Left lung (tissue), 10 donors: Measurements from ENCODE around the gene TIAM1. TPM values are rescaled to one million over a fixed set of nuclear protein-coding genes. Genes with fewer than 3 reads are reported as not detected.

Source experiments
- ATAC-seq: fragments of 200-7000 bp; cut with Tn5 transposase; one replicate; pipeline ENCODE4 v1.9.1; 2020; ENCODE audit warnings: moderate library complexity
- DNase-seq, 4 donors: peaks; one replicate each; pipeline ENCODE4 v3.0.0-alpha.2; 2013 to 2020
- H3K27ac ChIP-seq, 2 donors: fragments of 200-600 bp; sonication (generic) in 1 of 2; one replicate each; pipeline versions ENCODE4 v1.5.0 to v1.8.0; 2020 to 2021
- H3K27me3 ChIP-seq, 2 donors: fragments of 200-600 bp; sonication (generic) in 1 of 2; one replicate each; pipeline versions ENCODE4 v1.5.0 to v1.8.0; 2020 to 2021
- H3K36me3 ChIP-seq, 2 donors: fragments of 200-600 bp; sonication (generic) in 1 of 2; one replicate each; pipeline versions ENCODE4 v1.5.0 to v1.8.0; 2020 to 2021
- H3K4me1 ChIP-seq, 2 donors: fragments of 200-600 bp; one replicate each; pipeline ENCODE4 v1.8.0; 2021
- H3K4me3 ChIP-seq, 2 donors: fragments of 200-600 bp; sonication (generic) in 1 of 2; one replicate each; pipeline versions ENCODE4 v1.5.0 to v1.8.0; 2020 to 2021; ENCODE audit warnings: mild to moderate bottlenecking in 1 of 2
- H3K9me3 ChIP-seq, 2 donors: fragments of 200-600 bp; sonication (generic) in 1 of 2; one replicate each; pipeline versions ENCODE4 v1.5.0 to v1.8.0; 2020 to 2021
- intact Hi-C, 2 donors: fragments of 100-400 bp; cut with DNase I; formaldehyde crosslinking; loops; one replicate each; pipeline versions ENCODE4 v1.11.2 to v1.14.2; 2022
- polyA plus RNA-seq, 6 donors: library from polyadenylated mRNA; unstranded; fragments of 120-200 nt; gene quantifications; one replicate each; pipeline ENCODE4 v1.2.1, GENCODE V29; 2013; ENCODE audit not compliant: insufficient read length in 6 of 6
- total RNA-seq, 2 donors: library from RNA; stranded (reverse); fragmentation: NEBNext Ultra II Directional; extraction: Animal tissue kit (Norgen Biotek cat#: 25700); gene quantifications; one replicate each; pipeline ENCODE4 v1.2.1, GENCODE V29; 2021
- TF ChIP-seq, protein P1 (sequence below), 2 donors: fragments of 200-600 bp; sonication (generic) in 1 of 2; IDR thresholded peaks; one replicate each; pipeline versions ENCODE4 v1.5.0 to v1.8.0; 2021; ENCODE audit warnings: antibody characterized with exemption in 2 of 2
- donor health status: DM: no; HTN: yes; CAD: no.
- donor health status: DM: no; HTN: no; CAD: no.

TIAM1 gene
- total and polyA plus RNA-seq, 8 donors = 9.7 to 65.5 (median 49.5) TPM

GRCh38 chr21:31364253-31364945, 20.3 kb upstream of the TIAM1 start:
- Histone ChIP-seq H3K27ac (no peak overlapping the region), H3K27me3 (no peaks in the 10 kb centered on the region), H3K4me3 (no peak overlapping the region), H3K36me3 (no peaks in the 10 kb centered on the region), H3K4me1 (no peaks in the 10 kb centered on the region), H3K9me3 (peaks cover 0 to 6% of the 10 kb centered on the region in 2 donors)
- ATAC-seq (no peak), DNase-seq (no peak)
- TF ChIP-seq, protein P1, sequence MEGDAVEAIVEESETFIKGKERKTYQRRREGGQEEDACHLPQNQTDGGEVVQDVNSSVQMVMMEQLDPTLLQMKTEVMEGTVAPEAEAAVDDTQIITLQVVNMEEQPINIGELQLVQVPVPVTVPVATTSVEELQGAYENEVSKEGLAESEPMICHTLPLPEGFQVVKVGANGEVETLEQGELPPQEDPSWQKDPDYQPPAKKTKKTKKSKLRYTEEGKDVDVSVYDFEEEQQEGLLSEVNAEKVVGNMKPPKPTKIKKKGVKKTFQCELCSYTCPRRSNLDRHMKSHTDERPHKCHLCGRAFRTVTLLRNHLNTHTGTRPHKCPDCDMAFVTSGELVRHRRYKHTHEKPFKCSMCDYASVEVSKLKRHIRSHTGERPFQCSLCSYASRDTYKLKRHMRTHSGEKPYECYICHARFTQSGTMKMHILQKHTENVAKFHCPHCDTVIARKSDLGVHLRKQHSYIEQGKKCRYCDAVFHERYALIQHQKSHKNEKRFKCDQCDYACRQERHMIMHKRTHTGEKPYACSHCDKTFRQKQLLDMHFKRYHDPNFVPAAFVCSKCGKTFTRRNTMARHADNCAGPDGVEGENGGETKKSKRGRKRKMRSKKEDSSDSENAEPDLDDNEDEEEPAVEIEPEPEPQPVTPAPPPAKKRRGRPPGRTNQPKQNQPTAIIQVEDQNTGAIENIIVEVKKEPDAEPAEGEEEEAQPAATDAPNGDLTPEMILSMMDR (IDR thresholded peaks at IDR 0.05) = no peak
- intact Hi-C loops = no loop called here

DNA sequence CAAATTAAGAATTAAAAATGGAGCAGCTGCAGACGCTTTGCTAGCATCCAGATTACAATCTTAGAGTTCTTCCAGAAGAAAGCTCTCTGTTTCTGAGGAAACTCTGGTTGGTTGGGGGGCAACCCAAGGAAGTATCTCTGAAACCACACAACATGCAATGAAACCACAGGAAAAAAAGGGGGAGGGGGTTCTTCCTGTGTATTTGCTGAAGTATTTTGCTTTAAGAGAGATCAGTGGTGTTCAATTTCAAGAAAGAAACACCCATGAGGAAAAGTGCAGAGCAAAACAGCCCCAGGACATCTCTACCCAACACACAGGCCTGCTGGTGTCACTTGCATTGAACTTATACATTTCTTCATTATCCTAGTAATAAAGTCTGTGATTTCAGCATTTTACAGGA, 19.7 kb upstream of the TIAM1 start:
- DNase-seq (no peak), ATAC-seq (no peak)
- intact Hi-C loops = no loop called here
- no peaks in the 10 kb centered on the region for H3K4me1 ChIP-seq
- no peak overlapping the region for H3K4me3 ChIP-seq
- H3K27ac ChIP-seq = no peak overlapping the region
- H3K9me3 ChIP-seq = peaks cover 0 to 9% of the 10 kb centered on the region in 2 donors
- H3K27me3 ChIP-seq = no peaks in the 10 kb centered on the region
- TF ChIP-seq, protein P1 (IDR thresholded peaks at IDR 0.05) = no peak
- no peaks in the 10 kb centered on the region for H3K36me3 ChIP-seq

GRCh38 chr21:31360717-31361116, 16.7 kb upstream of the TIAM1 start:
- intact Hi-C loops = no loop called here
- DNase-seq = no peak
- no peak overlapping the region for H3K27ac ChIP-seq
- no peaks in the 10 kb centered on the region for H3K36me3 ChIP-seq
- no peak overlapping the region for H3K4me3 ChIP-seq
- no peaks in the 10 kb centered on the region for H3K27me3 ChIP-seq
- ATAC-seq = no peak
- peaks cover 0 to 9% of the 10 kb centered on the region in 2 donors for H3K9me3 ChIP-seq
- H3K4me1 ChIP-seq = no peaks in the 10 kb centered on the region
- TF ChIP-seq, protein P1 (IDR thresholded peaks at IDR 0.05) = no peak

GRCh38 chr21:31358158-31358557, 14.1 kb upstream of the TIAM1 start:
- DNase-seq = no peak
- ATAC-seq = no peak
- Histone ChIP-seq H3K9me3 (peaks cover 0 to 9% of the 10 kb centered on the region in 2 donors), H3K4me1 (no peaks in the 10 kb centered on the region), H3K27me3 (no peaks in the 10 kb centered on the region), H3K27ac (no peak overlapping the region), H3K4me3 (no peak overlapping the region), H3K36me3 (no peaks in the 10 kb centered on the region)
- intact Hi-C loops = no loop called here
- TF ChIP-seq, protein P1 (IDR thresholded peaks at IDR 0.05) = no peak

- Histone ChIP-seq H3K36me3 (no peaks in the 10 kb centered on the region), H3K27ac (no peak overlapping the region)
Measured at GRCh38 chr21:31356440-31356839, 12.4 kb upstream of the TIAM1 start.

More at GRCh38 chr21:31356440-31356839, 12.4 kb upstream of the TIAM1 start:
- no peak for ATAC-seq
- Histone ChIP-seq H3K27me3 (no peaks in the 10 kb centered on the region), H3K4me3 (no peak overlapping the region), H3K9me3 (peaks cover 0 to 9% of the 10 kb centered on the region in 2 donors), H3K4me1 (no peaks in the 10 kb centered on the region)
- no peak for DNase-seq
- intact Hi-C loops = no loop called here
- TF ChIP-seq, protein P1 (IDR thresholded peaks at IDR 0.05) = no peak
